ENCODE results near the gene PIGM. TPM values are rescaled to one million over a fixed set of nuclear protein-coding genes. Genes with fewer than 3 reads are reported as not detected.
A peak's percentile ranks its signal among the peaks of the same experiment; 100 is the strongest.

PIGM gene
- total RNA-seq, 1 donor from 2014 or later, result 5.9 TPM

DNA sequence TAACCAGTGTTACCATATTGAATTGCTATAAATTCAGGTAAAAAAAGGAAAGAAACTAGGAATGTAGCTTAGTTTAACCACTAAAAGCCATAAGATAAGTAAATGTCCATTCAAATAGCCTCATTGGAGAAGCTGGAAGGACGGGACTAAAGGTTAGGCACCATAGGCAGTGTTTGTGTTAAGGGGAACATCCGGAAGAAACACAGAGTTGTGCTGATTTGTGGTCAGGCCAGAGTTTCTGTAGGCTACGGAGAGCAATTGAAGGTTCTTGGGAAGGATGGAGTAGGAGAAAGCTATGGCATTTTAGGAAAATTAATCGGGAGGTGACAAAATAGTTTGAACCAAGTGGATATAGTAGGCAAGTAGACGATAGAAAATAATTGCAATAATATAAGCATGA is 39.5 kb upstream of the PIGM start:
- H3K27ac Mint-ChIP-seq (ENCODE audit: unreplicated experiment), result no peak overlapping the region

DNA sequence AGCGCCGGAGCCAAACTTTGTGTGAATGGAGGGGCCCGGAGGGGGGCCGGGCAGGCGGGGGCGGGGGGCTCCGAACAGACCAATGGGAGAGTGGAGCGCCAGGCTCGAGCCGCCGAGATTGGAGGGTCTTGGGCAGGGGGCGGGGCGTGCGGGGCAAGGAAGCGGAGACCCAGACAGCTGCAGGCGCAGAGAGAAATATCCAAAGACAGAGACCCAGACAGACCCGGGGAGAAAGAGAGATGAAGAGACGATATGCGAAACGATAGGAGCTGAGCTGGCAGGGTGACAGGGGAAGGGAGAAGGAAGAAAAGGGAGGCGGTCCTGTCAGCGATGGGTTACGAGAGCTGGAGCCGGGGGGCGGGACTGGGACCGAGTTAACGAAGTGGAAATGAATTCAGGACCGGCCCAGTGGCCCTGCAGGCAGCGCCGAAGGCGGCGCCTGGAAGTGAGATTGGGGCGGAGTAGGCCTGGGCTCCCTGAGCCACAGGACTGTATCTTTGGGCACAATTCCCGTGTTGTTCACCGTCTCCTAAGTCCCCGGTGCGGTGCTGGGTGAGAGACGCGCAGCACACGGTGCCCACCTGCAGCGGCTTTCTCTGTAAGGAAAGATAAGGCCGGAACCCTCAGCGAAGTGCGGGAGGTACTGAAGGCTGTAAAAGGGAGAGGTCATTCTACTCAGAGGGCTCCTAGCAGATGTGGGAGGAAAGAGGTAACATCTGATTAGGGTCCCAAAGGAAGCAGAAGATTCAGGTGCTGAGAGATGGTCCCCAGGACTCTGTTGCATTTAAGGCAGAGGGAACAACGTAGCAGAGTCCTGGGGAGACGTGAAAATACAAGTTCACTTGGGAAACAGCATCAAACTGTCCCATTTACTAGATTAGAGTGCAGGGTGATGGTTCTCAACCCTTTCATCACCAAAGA is 38.7 kb upstream of the PIGM start:
- Mint-ChIP-seq H3K27ac (ENCODE audit: unreplicated experiment) (no peak overlapping the region), H3K4me1 (ENCODE audit: low read depth, unreplicated experiment) (no peaks in the 10 kb centered on the region), H3K4me3 (ENCODE audit: unreplicated experiment) (peak overlapping the region; percentile 96), H3K36me3 (ENCODE audit: unreplicated experiment) (no peaks in the 10 kb centered on the region), H3K9me3 (ENCODE audit: unreplicated experiment) (no peaks in the 10 kb centered on the region), H3K27me3 (ENCODE audit: unreplicated experiment) (peaks cover 3% of the 10 kb centered on the region)
- DNase-seq, result peak; percentile 90
- TF ChIP-seq, protein P1, sequence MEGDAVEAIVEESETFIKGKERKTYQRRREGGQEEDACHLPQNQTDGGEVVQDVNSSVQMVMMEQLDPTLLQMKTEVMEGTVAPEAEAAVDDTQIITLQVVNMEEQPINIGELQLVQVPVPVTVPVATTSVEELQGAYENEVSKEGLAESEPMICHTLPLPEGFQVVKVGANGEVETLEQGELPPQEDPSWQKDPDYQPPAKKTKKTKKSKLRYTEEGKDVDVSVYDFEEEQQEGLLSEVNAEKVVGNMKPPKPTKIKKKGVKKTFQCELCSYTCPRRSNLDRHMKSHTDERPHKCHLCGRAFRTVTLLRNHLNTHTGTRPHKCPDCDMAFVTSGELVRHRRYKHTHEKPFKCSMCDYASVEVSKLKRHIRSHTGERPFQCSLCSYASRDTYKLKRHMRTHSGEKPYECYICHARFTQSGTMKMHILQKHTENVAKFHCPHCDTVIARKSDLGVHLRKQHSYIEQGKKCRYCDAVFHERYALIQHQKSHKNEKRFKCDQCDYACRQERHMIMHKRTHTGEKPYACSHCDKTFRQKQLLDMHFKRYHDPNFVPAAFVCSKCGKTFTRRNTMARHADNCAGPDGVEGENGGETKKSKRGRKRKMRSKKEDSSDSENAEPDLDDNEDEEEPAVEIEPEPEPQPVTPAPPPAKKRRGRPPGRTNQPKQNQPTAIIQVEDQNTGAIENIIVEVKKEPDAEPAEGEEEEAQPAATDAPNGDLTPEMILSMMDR (IDR thresholded peaks at IDR 0.05; ENCODE audit: partially characterized antibody, unreplicated experiment), result no peak

More for the DNA sequence above, 39.5 kb upstream of the PIGM start:
- TF ChIP-seq, protein P1 (IDR thresholded peaks at IDR 0.05; ENCODE audit: partially characterized antibody, unreplicated experiment), result no peak
- H3K4me3 Mint-ChIP-seq (ENCODE audit: unreplicated experiment), result no peak overlapping the region
- peaks cover 3% of the 10 kb centered on the region for H3K27me3 Mint-ChIP-seq (ENCODE audit: unreplicated experiment)
- no peaks in the 10 kb centered on the region for H3K9me3 Mint-ChIP-seq (ENCODE audit: unreplicated experiment)
- no peaks in the 10 kb centered on the region for H3K4me1 Mint-ChIP-seq (ENCODE audit: low read depth, unreplicated experiment)
- no peaks in the 10 kb centered on the region for H3K36me3 Mint-ChIP-seq (ENCODE audit: unreplicated experiment)
- DNase-seq, result no peak

DNA sequence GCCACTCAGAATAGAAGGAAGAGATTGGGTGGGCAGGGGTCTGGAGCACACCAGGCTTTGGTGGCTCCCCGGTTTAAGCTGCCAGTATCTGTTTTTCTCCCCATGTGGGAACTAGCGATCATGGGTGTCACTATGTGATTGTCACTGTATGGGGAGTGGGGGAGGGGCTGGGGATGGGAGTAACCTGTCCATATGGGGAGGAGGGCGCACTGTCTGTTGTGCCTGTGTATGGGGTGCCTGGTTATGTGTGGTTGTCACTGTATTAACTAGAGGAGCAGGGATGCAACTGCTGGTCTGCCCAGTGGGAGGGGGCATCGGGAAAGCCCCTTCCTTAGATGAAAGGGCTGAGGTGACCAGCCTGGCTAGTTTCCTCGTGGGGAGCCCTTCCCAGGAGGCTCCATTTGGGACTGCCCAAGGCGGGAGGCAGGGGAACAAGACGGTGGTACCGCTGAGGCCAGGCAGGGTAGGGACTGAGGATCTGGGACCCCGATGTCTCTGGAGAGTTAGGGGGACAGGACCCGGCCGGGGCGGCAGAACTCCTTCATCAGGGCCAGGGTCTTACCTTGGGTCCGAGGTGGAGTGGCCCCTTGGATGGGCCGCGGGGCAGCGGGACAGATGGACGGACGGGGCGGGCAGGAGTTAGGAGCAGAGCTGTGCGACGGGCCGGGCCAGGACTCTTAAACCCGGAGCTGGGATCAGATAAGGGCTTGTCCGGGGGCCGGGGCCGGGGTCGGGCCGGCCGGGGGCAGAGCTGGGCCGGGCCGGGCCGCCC is 37.9 kb upstream of the PIGM start, which contains the start of gene KCNJ10:
TSS of gene KCNJ10 (minus strand) at position 701 of the 772 bp plus-strand sequence. CDS start 27,628 bp downstream, outside the sequence.
- H3K27me3 Mint-ChIP-seq (ENCODE audit: unreplicated experiment), result peaks cover 5% of the 10 kb centered on the region
- TF ChIP-seq, protein P1 (IDR thresholded peaks at IDR 0.05; ENCODE audit: partially characterized antibody, unreplicated experiment), result no peak
- H3K9me3 Mint-ChIP-seq (ENCODE audit: unreplicated experiment), result no peaks in the 10 kb centered on the region
- peak within 1 kb of the TSS; percentile 96 for H3K4me3 Mint-ChIP-seq (ENCODE audit: unreplicated experiment)
- no peaks in the 10 kb centered on the region for H3K36me3 Mint-ChIP-seq (ENCODE audit: unreplicated experiment)
- DNase-seq, result no peak
- H3K4me1 Mint-ChIP-seq (ENCODE audit: low read depth, unreplicated experiment), result no peaks in the 10 kb centered on the region
- no peak within 1 kb of the TSS for H3K27ac Mint-ChIP-seq (ENCODE audit: unreplicated experiment)

DNA sequence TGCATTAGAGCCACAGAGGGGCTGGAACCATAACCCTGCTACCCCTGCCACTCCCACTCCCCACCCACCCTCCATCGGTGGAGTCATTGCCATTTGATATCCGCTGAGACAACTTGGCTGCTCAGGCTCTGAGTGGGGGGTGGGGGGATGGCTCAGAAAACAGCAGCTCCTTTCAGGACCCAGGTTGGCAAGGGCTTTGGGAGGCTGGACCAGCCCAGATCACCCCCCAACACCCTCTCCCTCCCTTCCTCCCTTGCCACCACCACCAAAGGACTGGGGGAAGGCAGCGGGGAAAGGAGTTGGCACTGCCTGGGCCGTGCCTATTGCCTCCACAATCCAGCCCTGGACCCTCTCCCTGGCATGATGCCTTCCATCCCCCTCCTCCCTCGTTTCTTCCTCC is 36.4 kb upstream of the PIGM start:
- Mint-ChIP-seq H3K9me3 (ENCODE audit: unreplicated experiment) (no peaks in the 10 kb centered on the region), H3K4me3 (ENCODE audit: unreplicated experiment) (no peak overlapping the region), H3K27ac (ENCODE audit: unreplicated experiment) (no peak overlapping the region), H3K36me3 (ENCODE audit: unreplicated experiment) (no peaks in the 10 kb centered on the region), H3K27me3 (ENCODE audit: unreplicated experiment) (peaks cover 4% of the 10 kb centered on the region), H3K4me1 (ENCODE audit: low read depth, unreplicated experiment) (no peaks in the 10 kb centered on the region)
- no peak for DNase-seq
- TF ChIP-seq, protein P1 (IDR thresholded peaks at IDR 0.05; ENCODE audit: partially characterized antibody, unreplicated experiment), result no peak

Data from glutamatergic neuron (in vitro differentiated cells).